DMS114 treated with DMSO at 0.1 percent for 48 hours (cell line): ENCODE measurements around the gene VIM.

ENCODE experiments used
- DNase-seq: peaks from one replicate; lab custom pipeline; 2025; ENCODE audit not compliant: unreplicated experiment; lab: John Stamatoyannopoulos, UW

VIM gene

GRCh38 chr10:17209302-17209701 is 18.7 kb upstream of the VIM start:
- DNase-seq, result no peak

GRCh38 chr10:17209881-17210280 is 18.2 kb upstream of the VIM start:
- DNase-seq, result no peak

- no peak for DNase-seq
Measured at GRCh38 chr10:17210361-17210760, 17.7 kb upstream of the VIM start.

- no peak for DNase-seq
Measured at GRCh38 chr10:17212802-17213221, 15.2 kb upstream of the VIM start.

GRCh38 chr10:17213646-17214349 is 14.2 kb upstream of the VIM start:
- DNase-seq, result no peak

GRCh38 chr10:17214526-17214925 is 13.5 kb upstream of the VIM start:
- no peak for DNase-seq

GRCh38 chr10:17214971-17215781 is 12.9 kb upstream of the VIM start:
- no peak for DNase-seq

GRCh38 chr10:17215782-17216122 is 12.3 kb upstream of the VIM start:
- no peak for DNase-seq

GRCh38 chr10:17216217-17216900 is 11.7 kb upstream of the VIM start:
- DNase-seq, result no peak

- no peak for DNase-seq
Measured at GRCh38 chr10:17216901-17217395, 11.1 kb upstream of the VIM start.

- no peak for DNase-seq
Measured at GRCh38 chr10:17217631-17218232, 10.3 kb upstream of the VIM start.

- DNase-seq, result no peak
Measured at GRCh38 chr10:17219024-17219423, 9.0 kb upstream of the VIM start.

GRCh38 chr10:17220652-17221100 is 7.4 kb upstream of the VIM start:
- DNase-seq, result no peak

- DNase-seq, result no peak
Measured at GRCh38 chr10:17222329-17222728, 5.7 kb upstream of the VIM start.

- no peak for DNase-seq
Measured at GRCh38 chr10:17225808-17226207, 2.2 kb upstream of the VIM start.

- DNase-seq, result no peak
Measured at GRCh38 chr10:17226891-17227303, 1.1 kb upstream of the VIM start.

GRCh38 chr10:17227367-17228090 is 512 bp upstream of the VIM start:
- no peak for DNase-seq

GRCh38 chr10:17229016-17229716 is 1.1 kb downstream of the VIM start:
- DNase-seq, result peak; percentile 74

- no peak for DNase-seq
Measured at GRCh38 chr10:17229717-17229966, 1.6 kb downstream of the VIM start.

GRCh38 chr10:17229967-17230682 is 2.1 kb downstream of the VIM start:
- peak; percentile 66 for DNase-seq
